HEK293 (cell line): ENCODE measurements around the gene FSCN2.
A peak's percentile ranks its signal among the peaks of the same experiment; 100 is the strongest.

Experiments
- CTCF ChIA-PET: fragments of 350-600 bp; formaldehyde crosslinking; extraction: SDS; loops from one replicate; lab custom pipeline; 2021; ENCODE audit warnings: antibody characterized with exemption; lab: Yijun Ruan, JAX
- POLR2A ChIA-PET: fragments of 300-600 bp; formaldehyde crosslinking; extraction: SDS; loops from one replicate; lab custom pipeline; 2020; ENCODE audit warnings: antibody characterized with exemption, inconsistent platforms; lab: Yijun Ruan, JAX
- H3K27ac ChIP-seq: fragments of 200-500 bp; sonication (Bioruptor generic); 2 replicates; pipeline ENCODE4 v1.5.1; 2014; ENCODE audit warnings: low read depth, low read length, control low read depth, inconsistent platforms; ENCODE audit errors: extremely low read depth
- H3K36me3 ChIP-seq, 2 experiments: fragments of 200-500 bp in 1 of 2; sonication (Bioruptor generic) in 1 of 2; 1 replicate in 1 of 2; 2 replicates in 1 of 2; pipeline ENCODE4 v1.5.1; 2014 to 2017; ENCODE audit warnings: inconsistent platforms in 2 of 2, low read length in 2 of 2; ENCODE audit not compliant: control insufficient read depth in 2 of 2, insufficient read depth in 1 of 2
- H3K4me1 ChIP-seq: fragments of 200-500 bp; sonication (Bioruptor generic); 2 replicates; pipeline ENCODE4 v1.5.1; 2014; ENCODE audit warnings: mild to moderate bottlenecking, low read length, inconsistent platforms; ENCODE audit not compliant: control insufficient read depth, insufficient read depth
- H3K4me3 ChIP-seq: 2 replicates; pipeline ENCODE4 v1.5.1; 2011; ENCODE audit warnings: low read depth, mild to moderate bottlenecking, control low read depth, low read length, moderate library complexity
- H3K9me3 ChIP-seq: fragments of 200-500 bp; sonication (Bioruptor generic); 2 replicates; pipeline ENCODE4 v1.5.1; 2014; ENCODE audit warnings: low read depth, low read length, inconsistent platforms; ENCODE audit not compliant: control insufficient read depth, insufficient read depth
- BCL11A ChIP-seq: fragments of 450-650 bp; formaldehyde crosslinking; IDR thresholded peaks from 2 replicates; pipeline ENCODE4 v1.5.1; 2016; ENCODE audit warnings: low read depth, missing biosample characterization, missing genetic modification characterization
- EGR2 ChIP-seq: fragments of 450-650 bp; formaldehyde crosslinking; IDR thresholded peaks from 2 replicates; pipeline ENCODE4 v1.5.1; 2016; ENCODE audit warnings: low read depth, missing biosample characterization, missing genetic modification characterization
- KLF7 ChIP-seq: fragments of 450-650 bp; formaldehyde crosslinking; IDR thresholded peaks from 2 replicates; pipeline ENCODE4 v1.5.1; 2016; ENCODE audit warnings: missing biosample characterization, missing genetic modification characterization, borderline replicate concordance
- KLF8 ChIP-seq: fragments of 450-650 bp; formaldehyde crosslinking; IDR thresholded peaks from 2 replicates; pipeline ENCODE4 v1.5.1; 2016; ENCODE audit warnings: missing biosample characterization, missing genetic modification characterization
- OSR2 ChIP-seq: fragments of 450-650 bp; formaldehyde crosslinking; IDR thresholded peaks from 2 replicates; pipeline ENCODE4 v1.5.1; 2016; ENCODE audit warnings: missing biosample characterization, missing genetic modification characterization
- SP2 ChIP-seq: fragments of 450-650 bp; formaldehyde crosslinking; IDR thresholded peaks from 2 replicates; pipeline ENCODE4 v1.5.1; 2016; ENCODE audit warnings: missing biosample characterization, missing genetic modification characterization
- SP3 ChIP-seq: fragments of 450-650 bp; formaldehyde crosslinking; IDR thresholded peaks from 2 replicates; pipeline ENCODE4 v1.5.1; 2016; ENCODE audit warnings: missing biosample characterization, missing genetic modification characterization
- SP7 ChIP-seq: fragments of 450-650 bp; formaldehyde crosslinking; IDR thresholded peaks from 2 replicates; pipeline ENCODE4 v1.5.1; 2016; ENCODE audit warnings: missing biosample characterization, missing genetic modification characterization
- YY2 ChIP-seq: fragments of 450-650 bp; formaldehyde crosslinking; IDR thresholded peaks from 2 replicates; pipeline ENCODE4 v1.5.1; 2016; ENCODE audit warnings: missing biosample characterization, missing genetic modification characterization
- ZBTB20 ChIP-seq: fragments of 450-650 bp; formaldehyde crosslinking; IDR thresholded peaks from 2 replicates; pipeline ENCODE4 v1.5.1; 2016; ENCODE audit warnings: missing biosample characterization, missing genetic modification characterization
- ZBTB48 ChIP-seq: fragments of 450-650 bp; formaldehyde crosslinking; IDR thresholded peaks from 2 replicates; pipeline ENCODE4 v1.5.1; 2016; ENCODE audit warnings: missing biosample characterization, missing genetic modification characterization
- ZBTB8A ChIP-seq: fragments of 450-650 bp; formaldehyde crosslinking; IDR thresholded peaks from 2 replicates; pipeline ENCODE4 v1.5.1; 2016; ENCODE audit warnings: missing biosample characterization, missing genetic modification characterization
- ZFHX2 ChIP-seq: fragments of 450-650 bp; formaldehyde crosslinking; conservative IDR thresholded peaks from 2 replicates; pipeline ENCODE4 v1.5.1; 2016; ENCODE audit warnings: missing biosample characterization, missing genetic modification characterization
- ZNF133 ChIP-seq: fragments of 450-650 bp; formaldehyde crosslinking; IDR thresholded peaks from 2 replicates; pipeline ENCODE4 v1.5.1; 2016; ENCODE audit warnings: missing biosample characterization, missing genetic modification characterization
- ZNF335 ChIP-seq: fragments of 450-650 bp; formaldehyde crosslinking; conservative IDR thresholded peaks from 2 replicates; pipeline ENCODE4 v1.5.1; 2016; ENCODE audit warnings: missing biosample characterization, missing genetic modification characterization
- ZNF624 ChIP-seq: fragments of 450-650 bp; formaldehyde crosslinking; IDR thresholded peaks from 2 replicates; pipeline ENCODE4 v1.5.1; 2017; ENCODE audit warnings: missing biosample characterization, missing genetic modification characterization
- ZNF629 ChIP-seq: fragments of 450-650 bp; formaldehyde crosslinking; IDR thresholded peaks from 2 replicates; pipeline ENCODE4 v1.5.1; 2017; ENCODE audit warnings: missing biosample characterization, missing genetic modification characterization
- ZNF707 ChIP-seq: fragments of 450-650 bp; formaldehyde crosslinking; IDR thresholded peaks from 2 replicates; pipeline ENCODE4 v1.5.1; 2016; ENCODE audit warnings: missing biosample characterization, missing genetic modification characterization
- ZNF776 ChIP-seq: fragments of 450-650 bp; formaldehyde crosslinking; IDR thresholded peaks from 2 replicates; pipeline ENCODE4 v1.5.0; 2017; ENCODE audit warnings: missing biosample characterization, missing genetic modification characterization, borderline replicate concordance
- TF ChIP-seq, protein P1 (sequence below): fragments of 450-650 bp; formaldehyde crosslinking; IDR thresholded peaks from 2 replicates; pipeline ENCODE4 v1.5.1; 2016; ENCODE audit warnings: missing biosample characterization, missing genetic modification characterization
- TF ChIP-seq, protein P2 (sequence below): fragments of 450-650 bp; formaldehyde crosslinking; optimal IDR thresholded peaks from 2 replicates; pipeline ENCODE3; 2016; ENCODE audit warnings: missing biosample characterization, mild to moderate bottlenecking, missing genetic modification characterization
- TF ChIP-seq, protein P3 (sequence below): fragments of 450-650 bp; formaldehyde crosslinking; IDR thresholded peaks from 2 replicates; pipeline ENCODE4 v1.5.1; 2016; ENCODE audit warnings: missing biosample characterization, missing genetic modification characterization
- TF ChIP-seq, protein P4 (sequence below): fragments of 450-650 bp; formaldehyde crosslinking; IDR thresholded peaks from 2 replicates; pipeline ENCODE4 v1.5.1; 2016; ENCODE audit warnings: missing biosample characterization, missing genetic modification characterization
- TF ChIP-seq, protein P5 (sequence below): fragments of 450-650 bp; formaldehyde crosslinking; IDR thresholded peaks from 2 replicates; pipeline ENCODE4 v1.5.1; 2017; ENCODE audit warnings: missing biosample characterization, missing genetic modification characterization

Gene FSCN2

DNA sequence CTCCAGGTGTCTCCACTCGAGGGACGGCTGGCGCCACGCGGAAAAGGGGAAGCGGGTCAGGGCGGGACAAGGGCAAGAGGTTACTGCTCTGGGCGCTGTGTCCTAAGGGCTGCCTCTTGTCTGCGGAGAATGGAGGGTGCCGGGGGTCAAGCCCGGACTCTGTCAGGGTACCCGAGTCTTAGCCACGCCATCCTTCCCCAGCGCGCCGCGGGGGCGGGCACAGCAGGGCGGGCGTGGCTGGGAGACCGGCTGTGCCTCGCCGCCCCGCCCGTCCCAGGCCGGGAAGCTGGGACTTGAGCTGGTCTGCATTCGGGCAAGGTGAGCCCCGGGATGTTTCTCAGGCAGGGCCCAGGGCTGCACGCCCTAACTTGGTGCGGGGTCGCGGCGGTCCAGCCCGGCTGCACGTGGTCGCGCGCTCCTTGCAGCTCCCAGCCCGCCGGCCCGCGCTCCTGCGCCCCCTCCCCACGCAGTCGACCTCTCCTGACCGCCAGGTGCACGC is 9.3 kb upstream of the FSCN2 start (continued):
- TF ChIP-seq, protein P1, sequence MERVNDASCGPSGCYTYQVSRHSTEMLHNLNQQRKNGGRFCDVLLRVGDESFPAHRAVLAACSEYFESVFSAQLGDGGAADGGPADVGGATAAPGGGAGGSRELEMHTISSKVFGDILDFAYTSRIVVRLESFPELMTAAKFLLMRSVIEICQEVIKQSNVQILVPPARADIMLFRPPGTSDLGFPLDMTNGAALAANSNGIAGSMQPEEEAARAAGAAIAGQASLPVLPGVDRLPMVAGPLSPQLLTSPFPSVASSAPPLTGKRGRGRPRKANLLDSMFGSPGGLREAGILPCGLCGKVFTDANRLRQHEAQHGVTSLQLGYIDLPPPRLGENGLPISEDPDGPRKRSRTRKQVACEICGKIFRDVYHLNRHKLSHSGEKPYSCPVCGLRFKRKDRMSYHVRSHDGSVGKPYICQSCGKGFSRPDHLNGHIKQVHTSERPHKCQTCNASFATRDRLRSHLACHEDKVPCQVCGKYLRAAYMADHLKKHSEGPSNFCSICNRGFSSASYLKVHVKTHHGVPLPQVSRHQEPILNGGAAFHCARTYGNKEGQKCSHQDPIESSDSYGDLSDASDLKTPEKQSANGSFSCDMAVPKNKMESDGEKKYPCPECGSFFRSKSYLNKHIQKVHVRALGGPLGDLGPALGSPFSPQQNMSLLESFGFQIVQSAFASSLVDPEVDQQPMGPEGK (tag by site-specific recombination): peak; percentile 34; the same call in 1 of the 2 replicates
- no peak for TF ChIP-seq ZNF707 (tag by site-specific recombination)
- 0 out of 2 replicates have a peak, but pooled peaks have one; percentile 49 for TF ChIP-seq ZBTB20 (tag by site-specific recombination)
- TF ChIP-seq, protein P2, sequence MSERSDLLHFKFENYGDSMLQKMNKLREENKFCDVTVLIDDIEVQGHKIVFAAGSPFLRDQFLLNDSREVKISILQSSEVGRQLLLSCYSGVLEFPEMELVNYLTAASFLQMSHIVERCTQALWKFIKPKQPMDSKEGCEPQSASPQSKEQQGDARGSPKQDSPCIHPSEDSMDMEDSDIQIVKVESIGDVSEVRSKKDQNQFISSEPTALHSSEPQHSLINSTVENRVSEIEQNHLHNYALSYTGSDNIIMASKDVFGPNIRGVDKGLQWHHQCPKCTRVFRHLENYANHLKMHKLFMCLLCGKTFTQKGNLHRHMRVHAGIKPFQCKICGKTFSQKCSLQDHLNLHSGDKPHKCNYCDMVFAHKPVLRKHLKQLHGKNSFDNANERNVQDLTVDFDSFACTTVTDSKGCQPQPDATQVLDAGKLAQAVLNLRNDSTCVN: peak; percentile 56
- peak; percentile 42 for TF ChIP-seq SP2 (tag by site-specific recombination)
- 0 out of 2 replicates have a peak, but pooled peaks have one; percentile 34 for TF ChIP-seq BCL11A
- TF ChIP-seq, protein P3, sequence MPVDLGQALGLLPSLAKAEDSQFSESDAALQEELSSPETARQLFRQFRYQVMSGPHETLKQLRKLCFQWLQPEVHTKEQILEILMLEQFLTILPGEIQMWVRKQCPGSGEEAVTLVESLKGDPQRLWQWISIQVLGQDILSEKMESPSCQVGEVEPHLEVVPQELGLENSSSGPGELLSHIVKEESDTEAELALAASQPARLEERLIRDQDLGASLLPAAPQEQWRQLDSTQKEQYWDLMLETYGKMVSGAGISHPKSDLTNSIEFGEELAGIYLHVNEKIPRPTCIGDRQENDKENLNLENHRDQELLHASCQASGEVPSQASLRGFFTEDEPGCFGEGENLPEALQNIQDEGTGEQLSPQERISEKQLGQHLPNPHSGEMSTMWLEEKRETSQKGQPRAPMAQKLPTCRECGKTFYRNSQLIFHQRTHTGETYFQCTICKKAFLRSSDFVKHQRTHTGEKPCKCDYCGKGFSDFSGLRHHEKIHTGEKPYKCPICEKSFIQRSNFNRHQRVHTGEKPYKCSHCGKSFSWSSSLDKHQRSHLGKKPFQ (tag by site-specific recombination): no peak
- TF ChIP-seq ZFHX2 (tag by site-specific recombination): peak; percentile 40
- TF ChIP-seq ZNF624 (tag by site-specific recombination): no peak
- peak; percentile 59; the same call in 1 of the 2 replicates for TF ChIP-seq KLF7 (tag by site-specific recombination)
- TF ChIP-seq ZBTB8A: peak; percentile 46; the same call in 1 of the 2 replicates

DNA sequence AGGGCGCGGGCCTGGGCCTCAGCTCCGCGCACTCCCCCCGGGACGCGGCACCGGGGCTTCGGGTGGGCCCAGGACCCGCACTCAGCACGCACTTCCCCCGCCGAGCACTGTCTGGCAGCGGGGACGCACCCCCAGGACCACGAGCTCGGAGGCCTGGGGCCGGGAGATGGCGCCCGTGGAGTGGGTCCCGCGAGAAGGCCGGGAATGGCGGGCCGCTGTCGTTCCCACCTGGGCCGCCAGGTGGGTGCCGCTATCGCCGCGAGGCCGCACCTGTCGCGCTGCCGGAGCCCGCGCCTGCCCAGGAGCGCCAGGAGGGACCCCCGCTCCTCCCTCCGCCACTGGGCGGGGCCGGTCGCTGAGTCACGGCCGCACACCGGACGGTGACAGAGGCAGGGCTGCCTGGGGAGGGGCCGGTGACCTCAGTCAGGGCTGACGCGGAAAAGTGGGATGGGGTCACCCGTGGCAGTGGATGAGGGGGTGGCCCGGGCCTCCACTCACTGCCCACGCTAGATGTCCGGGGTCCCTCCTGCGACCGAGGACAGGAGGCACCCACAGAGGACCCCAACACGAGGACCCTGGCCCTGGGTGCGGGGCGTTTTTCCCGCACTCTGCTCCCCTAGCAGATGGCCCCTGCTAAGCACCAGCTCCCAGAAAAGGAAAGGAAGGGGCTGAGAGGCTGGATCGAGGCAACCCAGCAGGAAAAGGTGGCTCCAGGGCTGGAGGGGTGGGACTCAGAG is 8.7 kb upstream of the FSCN2 start:
- Histone ChIP-seq H3K27ac (peak overlapping the region; percentile 59; the same call in 1 of the 2 replicates), H3K36me3 (no peaks in the 10 kb centered on the region), H3K4me3 (peak overlapping the region; percentile 46), H3K9me3 (no peaks in the 10 kb centered on the region), H3K4me1 (peaks cover 11% of the 10 kb centered on the region)
- POLR2A ChIA-PET: interaction anchor here (0.6 to 4.4 kb wide), 9 partner anchors 8 to 224 kb away, joined by 3 to 42 read pairs (median 5); partner anchors contain the start of genes NPLOC4, SLC38A10 and TSPAN10
- CTCF ChIA-PET: interaction anchor here (0.6 to 3.6 kb wide), 10 partner anchors 10 to 264 kb away, joined by 3 to 25 read pairs (median 4); partner anchors contain the start of gene FAAP100
- TF ChIP-seq OSR2 (tag by site-specific recombination) (peak; percentile 64), KLF8 (tag by site-specific recombination) (peak; percentile 59; the same call in 1 of the 2 replicates), KLF7 (tag by site-specific recombination) (peak; percentile 49; the same call in 1 of the 2 replicates), ZNF629 (tag by site-specific recombination) (peak; percentile 34), SP3 (tag by site-specific recombination) (peak; percentile 67), YY2 (tag by site-specific recombination) (peak; percentile 28; the same call in 1 of the 2 replicates), ZNF776 (tag by site-specific recombination) (no peak), SP7 (peak; percentile 65), SP2 (tag by site-specific recombination) (peak; percentile 47; the same call in 1 of the 2 replicates), ZNF133 (no peak), EGR2 (tag by site-specific recombination) (no peak), ZNF335 (peak; percentile 83), ZBTB48 (tag by site-specific recombination) (peak; percentile 45; the same call in 1 of the 2 replicates)
- TF ChIP-seq, protein P4, sequence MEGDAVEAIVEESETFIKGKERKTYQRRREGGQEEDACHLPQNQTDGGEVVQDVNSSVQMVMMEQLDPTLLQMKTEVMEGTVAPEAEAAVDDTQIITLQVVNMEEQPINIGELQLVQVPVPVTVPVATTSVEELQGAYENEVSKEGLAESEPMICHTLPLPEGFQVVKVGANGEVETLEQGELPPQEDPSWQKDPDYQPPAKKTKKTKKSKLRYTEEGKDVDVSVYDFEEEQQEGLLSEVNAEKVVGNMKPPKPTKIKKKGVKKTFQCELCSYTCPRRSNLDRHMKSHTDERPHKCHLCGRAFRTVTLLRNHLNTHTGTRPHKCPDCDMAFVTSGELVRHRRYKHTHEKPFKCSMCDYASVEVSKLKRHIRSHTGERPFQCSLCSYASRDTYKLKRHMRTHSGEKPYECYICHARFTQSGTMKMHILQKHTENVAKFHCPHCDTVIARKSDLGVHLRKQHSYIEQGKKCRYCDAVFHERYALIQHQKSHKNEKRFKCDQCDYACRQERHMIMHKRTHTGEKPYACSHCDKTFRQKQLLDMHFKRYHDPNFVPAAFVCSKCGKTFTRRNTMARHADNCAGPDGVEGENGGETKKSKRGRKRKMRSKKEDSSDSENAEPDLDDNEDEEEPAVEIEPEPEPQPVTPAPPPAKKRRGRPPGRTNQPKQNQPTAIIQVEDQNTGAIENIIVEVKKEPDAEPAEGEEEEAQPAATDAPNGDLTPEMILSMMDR: peak; percentile 55; the same call in 1 of the 2 replicates
- TF ChIP-seq, protein P1 (tag by site-specific recombination): peak; percentile 82
- TF ChIP-seq, protein P5, sequence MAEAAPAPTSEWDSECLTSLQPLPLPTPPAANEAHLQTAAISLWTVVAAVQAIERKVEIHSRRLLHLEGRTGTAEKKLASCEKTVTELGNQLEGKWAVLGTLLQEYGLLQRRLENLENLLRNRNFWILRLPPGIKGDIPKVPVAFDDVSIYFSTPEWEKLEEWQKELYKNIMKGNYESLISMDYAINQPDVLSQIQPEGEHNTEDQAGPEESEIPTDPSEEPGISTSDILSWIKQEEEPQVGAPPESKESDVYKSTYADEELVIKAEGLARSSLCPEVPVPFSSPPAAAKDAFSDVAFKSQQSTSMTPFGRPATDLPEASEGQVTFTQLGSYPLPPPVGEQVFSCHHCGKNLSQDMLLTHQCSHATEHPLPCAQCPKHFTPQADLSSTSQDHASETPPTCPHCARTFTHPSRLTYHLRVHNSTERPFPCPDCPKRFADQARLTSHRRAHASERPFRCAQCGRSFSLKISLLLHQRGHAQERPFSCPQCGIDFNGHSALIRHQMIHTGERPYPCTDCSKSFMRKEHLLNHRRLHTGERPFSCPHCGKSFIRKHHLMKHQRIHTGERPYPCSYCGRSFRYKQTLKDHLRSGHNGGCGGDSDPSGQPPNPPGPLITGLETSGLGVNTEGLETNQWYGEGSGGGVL: peak; percentile 24; the same call in 1 of the 2 replicates
